ENCODE results near the gene CACNA1C. TPM values are rescaled to one million over a fixed set of nuclear protein-coding genes. Genes with fewer than 3 reads are reported as not detected.

Gene CACNA1C
- total and polyA plus RNA-seq, 2 donors (not counting 1 experiment from before 2014, with no cell fraction given) = 0.01 to 0.02 TPM

DNA sequence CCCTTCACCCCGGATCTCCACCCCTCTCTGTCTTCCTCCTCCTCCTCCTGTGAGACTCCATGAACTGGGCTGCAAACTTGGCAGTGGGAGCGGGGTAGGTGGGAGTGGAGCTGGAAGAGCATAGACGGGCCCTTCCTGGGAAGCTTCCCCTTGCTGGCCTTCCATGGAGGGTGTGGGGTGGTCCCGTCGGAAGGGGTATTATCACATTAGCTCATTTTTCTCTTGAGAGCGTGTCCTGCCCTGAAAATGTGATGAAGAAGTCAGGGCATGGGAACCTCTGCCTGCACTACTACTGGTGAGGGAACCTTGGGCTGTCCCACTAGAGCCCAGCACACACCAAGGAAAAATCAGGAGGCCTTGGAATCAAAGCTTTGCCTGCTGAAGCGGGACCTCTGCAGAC lies 66.5 kb downstream of the CACNA1C start:
- Histone ChIP-seq H3K36me3 (replicated peaks in 1 of 2; ENCODE audit: control extremely low read depth in 1 of 2, control insufficient read depth in 1 of 2, extremely low read depth in 1 of 2, insufficient read depth in 2 of 2, low read length in 1 of 2) (no peaks in the 10 kb centered on the region), H3K4me2 (replicated peaks; ENCODE audit: low read depth, low read length, poor library complexity, severe bottlenecking) (no peak overlapping the region), H4K20me1 (ENCODE audit: control insufficient read depth, insufficient read depth, low read length, poor library complexity, severe bottlenecking) (no peaks in the 10 kb centered on the region), H3K9me3 (ENCODE audit: control extremely low read depth in 1 of 3, control insufficient read depth in 2 of 3, insufficient read depth in 1 of 3, low read length in 2 of 3) (no peaks in the 10 kb centered on the region), H3K27ac (ENCODE audit: low read length in 2 of 2) (no peak overlapping the region), H3K4me3 (ENCODE audit: control extremely low read depth in 1 of 5, extremely low read depth in 1 of 5, insufficient read depth in 1 of 5, low read depth in 2 of 5, low read length in 4 of 5) (no peak overlapping the region), H3K27me3 (replicated peaks in 1 of 4; ENCODE audit: control extremely low read depth in 1 of 4, control insufficient read depth in 3 of 4, insufficient read depth in 4 of 4, low read length in 3 of 4) (peaks cover 0 to 5% (median 0%) of the 10 kb centered on the region in 4 experiments), H3K9ac (ENCODE audit: low read length) (no peak overlapping the region), H3K4me1 (ENCODE audit: control insufficient read depth in 2 of 2, insufficient read depth in 2 of 2, low read length in 2 of 2) (no peaks in the 10 kb centered on the region), H2AFZ (ENCODE audit: insufficient read depth, low read depth, low read length, poor library complexity, severe bottlenecking) (no peak overlapping the region), H3K79me2 (ENCODE audit: control insufficient read depth, insufficient read depth, low read length) (no peaks in the 10 kb centered on the region)
- H3K4me3 Mint-ChIP-seq = no peak overlapping the region
- ATAC-seq (ENCODE audit: low read depth) (no peak), DNase-seq (no peak)
- WGBS (ENCODE audit: insufficient coverage) = 80% methylated on average over 1 of the region's 7 CpGs
- ChIA-PET POLR2A (no interaction called here), CTCF (no interaction called here)
- no peak overlapping the region for H3K27ac Mint-ChIP-seq
- H3K27me3 Mint-ChIP-seq = peaks cover 7% of the 10 kb centered on the region
- no peaks in the 10 kb centered on the region for H3K9me3 Mint-ChIP-seq (ENCODE audit: insufficient read depth)
- no peak for TF ChIP-seq EZH2 (IDR thresholded peaks at IDR 0.05; ENCODE audit: borderline replicate concordance, insufficient read depth, low read depth, low read length, poor library complexity, severe bottlenecking)
- TF ChIP-seq, protein P1, sequence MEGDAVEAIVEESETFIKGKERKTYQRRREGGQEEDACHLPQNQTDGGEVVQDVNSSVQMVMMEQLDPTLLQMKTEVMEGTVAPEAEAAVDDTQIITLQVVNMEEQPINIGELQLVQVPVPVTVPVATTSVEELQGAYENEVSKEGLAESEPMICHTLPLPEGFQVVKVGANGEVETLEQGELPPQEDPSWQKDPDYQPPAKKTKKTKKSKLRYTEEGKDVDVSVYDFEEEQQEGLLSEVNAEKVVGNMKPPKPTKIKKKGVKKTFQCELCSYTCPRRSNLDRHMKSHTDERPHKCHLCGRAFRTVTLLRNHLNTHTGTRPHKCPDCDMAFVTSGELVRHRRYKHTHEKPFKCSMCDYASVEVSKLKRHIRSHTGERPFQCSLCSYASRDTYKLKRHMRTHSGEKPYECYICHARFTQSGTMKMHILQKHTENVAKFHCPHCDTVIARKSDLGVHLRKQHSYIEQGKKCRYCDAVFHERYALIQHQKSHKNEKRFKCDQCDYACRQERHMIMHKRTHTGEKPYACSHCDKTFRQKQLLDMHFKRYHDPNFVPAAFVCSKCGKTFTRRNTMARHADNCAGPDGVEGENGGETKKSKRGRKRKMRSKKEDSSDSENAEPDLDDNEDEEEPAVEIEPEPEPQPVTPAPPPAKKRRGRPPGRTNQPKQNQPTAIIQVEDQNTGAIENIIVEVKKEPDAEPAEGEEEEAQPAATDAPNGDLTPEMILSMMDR (IDR thresholded peaks at IDR 0.05) = no peak
- no peaks in the 10 kb centered on the region for H3K4me1 Mint-ChIP-seq
- intact Hi-C loops (cut with micrococcal nuclease) = no loop called here

DNA sequence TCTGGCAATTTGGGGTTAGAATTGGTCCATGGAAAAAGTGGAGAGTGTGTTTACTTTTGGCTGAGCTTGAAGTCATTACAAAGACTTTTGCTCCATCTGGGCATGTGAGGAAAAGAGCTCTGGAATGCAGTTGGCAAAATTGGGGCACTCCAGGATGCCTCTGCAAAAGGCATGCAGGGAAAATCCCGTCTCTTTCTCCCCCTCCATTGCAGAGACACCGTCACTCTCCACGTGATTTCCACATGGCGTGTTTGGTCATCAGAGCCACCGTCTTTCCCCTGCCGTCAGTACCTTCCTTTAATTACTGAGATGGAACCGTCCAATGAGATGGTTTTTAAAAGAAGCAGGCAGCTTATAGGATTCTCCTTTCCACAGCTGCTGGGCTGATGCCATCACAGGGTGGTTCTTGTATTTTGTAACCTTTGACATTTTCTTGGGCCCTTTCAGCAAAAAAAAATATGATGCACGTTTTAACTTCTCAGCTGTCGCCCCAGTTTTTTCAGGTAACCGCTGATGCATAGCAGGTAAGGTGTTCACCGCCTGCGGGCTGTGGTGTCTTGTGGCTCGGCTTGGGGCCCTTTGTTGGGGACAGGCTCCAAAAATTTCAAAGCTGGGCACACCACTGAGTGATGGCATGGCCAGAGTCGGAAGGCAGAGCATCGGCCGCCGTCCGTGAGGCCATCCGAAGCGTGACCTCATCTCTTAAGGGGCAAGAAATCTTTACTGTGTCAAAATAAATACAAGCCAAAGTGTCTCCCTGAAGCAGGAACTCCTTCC lies 68.4 kb downstream of the CACNA1C start:
- no peaks in the 10 kb centered on the region for H3K4me1 Mint-ChIP-seq
- no peaks in the 10 kb centered on the region for H3K9me3 Mint-ChIP-seq (ENCODE audit: insufficient read depth)
- WGBS (ENCODE audit: insufficient coverage) = 94% methylated on average over 19 of the region's 20 CpGs
- TF ChIP-seq EZH2 (IDR thresholded peaks at IDR 0.05; ENCODE audit: borderline replicate concordance, insufficient read depth, low read depth, low read length, poor library complexity, severe bottlenecking) = no peak
- TF ChIP-seq, protein P1 (IDR thresholded peaks at IDR 0.05) = no peak
- ATAC-seq (ENCODE audit: low read depth) (no peak), DNase-seq (no peak)
- no peak overlapping the region for H3K4me3 Mint-ChIP-seq
- POLR2A ChIA-PET = no interaction called here
- Histone ChIP-seq H2AFZ (ENCODE audit: insufficient read depth, low read depth, low read length, poor library complexity, severe bottlenecking) (no peak overlapping the region), H3K4me2 (replicated peaks; ENCODE audit: low read depth, low read length, poor library complexity, severe bottlenecking) (no peak overlapping the region), H3K4me3 (ENCODE audit: control extremely low read depth in 1 of 5, extremely low read depth in 1 of 5, insufficient read depth in 1 of 5, low read depth in 2 of 5, low read length in 4 of 5) (no peak overlapping the region), H3K27me3 (replicated peaks in 1 of 4; ENCODE audit: control extremely low read depth in 1 of 4, control insufficient read depth in 3 of 4, insufficient read depth in 4 of 4, low read length in 3 of 4) (peaks cover 0 to 5% (median 0%) of the 10 kb centered on the region in 4 experiments), H3K79me2 (ENCODE audit: control insufficient read depth, insufficient read depth, low read length) (no peaks in the 10 kb centered on the region), H3K4me1 (ENCODE audit: control insufficient read depth in 2 of 2, insufficient read depth in 2 of 2, low read length in 2 of 2) (no peaks in the 10 kb centered on the region), H4K20me1 (ENCODE audit: control insufficient read depth, insufficient read depth, low read length, poor library complexity, severe bottlenecking) (no peaks in the 10 kb centered on the region), H3K27ac (ENCODE audit: low read length in 2 of 2) (no peak overlapping the region), H3K9ac (ENCODE audit: low read length) (no peak overlapping the region), H3K9me3 (ENCODE audit: control extremely low read depth in 1 of 3, control insufficient read depth in 2 of 3, insufficient read depth in 1 of 3, low read length in 2 of 3) (no peaks in the 10 kb centered on the region), H3K36me3 (replicated peaks in 1 of 2; ENCODE audit: control extremely low read depth in 1 of 2, control insufficient read depth in 1 of 2, extremely low read depth in 1 of 2, insufficient read depth in 2 of 2, low read length in 1 of 2) (no peaks in the 10 kb centered on the region)
- intact Hi-C loops (cut with micrococcal nuclease) = no loop called here
- H3K27ac Mint-ChIP-seq = no peak overlapping the region
- CTCF ChIA-PET = no interaction called here
- peaks cover 7% of the 10 kb centered on the region for H3K27me3 Mint-ChIP-seq

All from B cell (primary cell).